Measurements from ENCODE around the gene IGF2BP2.

GRCh38 chr3:185828755-185829154, 3.9 kb upstream of the IGF2BP2 start:
- TF ChIP-seq CTCF (IDR thresholded peaks at IDR 0.05): no peak
- no peak for TF ChIP-seq POLR2A (IDR thresholded peaks at IDR 0.05)
